Measurements from ENCODE around the gene RAMP1. TPM values are rescaled to one million over a fixed set of nuclear protein-coding genes. Genes with fewer than 3 reads are reported as not detected.

The RAMP1 gene
- total and polyA plus RNA-seq, 2 of the 4 experiments (the other 2 are of a cell fraction) = 15.8 to 77.1 TPM

DNA sequence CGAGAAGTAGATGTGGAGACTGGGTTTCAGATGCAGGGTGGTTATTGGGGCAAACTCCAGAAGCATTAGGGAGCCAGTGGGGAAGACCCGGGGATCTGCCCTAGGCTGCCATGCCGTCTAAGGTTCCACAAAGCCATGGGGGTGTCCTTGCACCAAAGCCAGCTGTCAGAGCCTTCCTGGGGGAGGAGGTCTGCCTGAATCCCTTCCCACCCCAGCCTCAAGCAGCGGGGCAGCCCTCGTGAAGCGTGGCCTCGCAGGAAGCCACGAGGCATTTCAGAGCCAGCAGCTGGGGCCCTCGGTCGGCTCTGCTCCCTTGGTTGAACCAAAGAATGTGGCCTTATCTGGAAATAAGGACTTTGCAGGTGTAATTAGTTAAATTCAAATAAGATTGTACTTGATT is 56.2 kb downstream of the RAMP1 start:
- Histone ChIP-seq H3K4me1 (ENCODE audit: control insufficient read depth, insufficient read depth, low read length) (no peaks in the 10 kb centered on the region), H3K4me3 (ENCODE audit: insufficient read depth, low read depth, low read length) (no peak overlapping the region), H2BK120ac (ENCODE audit: low read depth, low read length) (no peak overlapping the region), H3K56ac (ENCODE audit: extremely low read depth, insufficient read depth, low read length) (no peak overlapping the region), H4K8ac (ENCODE audit: low read depth in 2 of 2, low read length in 2 of 2) (no peak overlapping the region), H3K9me3 (ENCODE audit: control insufficient read depth, insufficient read depth, low read length) (no peaks in the 10 kb centered on the region), H2AK5ac (ENCODE audit: low read depth, low read length) (no peak overlapping the region), H3K18ac (ENCODE audit: low read depth, low read length) (no peak overlapping the region), H3K27me3 (ENCODE audit: control insufficient read depth, insufficient read depth, low read length) (no peaks in the 10 kb centered on the region), H2BK5ac (ENCODE audit: low read depth, low read length, poor library complexity, severe bottlenecking) (no peak overlapping the region), H2AK9ac (replicated peaks; ENCODE audit: low read depth, low read length, poor library complexity) (no peak overlapping the region), H3K23ac (ENCODE audit: low read depth, low read length) (no peak overlapping the region), H4K91ac (ENCODE audit: insufficient read depth, low read depth, low read length) (no peak overlapping the region), H3K9ac (ENCODE audit: low read depth, low read length) (no peak overlapping the region), H3K4ac (ENCODE audit: low read depth, low read length) (no peak overlapping the region), H3K27ac (ENCODE audit: insufficient read depth, low read length) (no peak overlapping the region), H2AFZ (replicated peaks; ENCODE audit: low read length, poor library complexity) (no peak overlapping the region), H3K36me3 (ENCODE audit: control insufficient read depth, insufficient read depth, low read length) (no peaks in the 10 kb centered on the region), H2BK20ac (ENCODE audit: low read depth, low read length) (no peak overlapping the region), H4K20me1 (ENCODE audit: insufficient read depth, low read length) (no peaks in the 10 kb centered on the region), H3K4me2 (ENCODE audit: low read depth, low read length) (no peak overlapping the region), H2BK15ac (ENCODE audit: low read depth, low read length) (no peak overlapping the region), H3K79me1 (ENCODE audit: low read depth in 1 of 2, low read length in 2 of 2) (no peaks in the 10 kb centered on the region), H3K14ac (replicated peaks; ENCODE audit: low read depth, low read length) (no peak overlapping the region), H4K5ac (ENCODE audit: low read depth, low read length) (no peak overlapping the region), H3K9me1 (ENCODE audit: insufficient read depth, low read length) (no peaks in the 10 kb centered on the region)
- BruUV-seq (replicated peaks) = no TSS peak
- intact Hi-C loops (cut with micrococcal nuclease) = no loop called here
- ChIA-PET POLR2A (ENCODE audit: unreplicated experiment) (no interaction called here), CTCF (no interaction called here)
- in situ Hi-C loops (cut with MboI; ENCODE audit: low sequenced_read_pairs) = no loop called here
- WGBS, 2 experiments (ENCODE audit: extremely low coverage in 2 of 2, insufficient read length in 1 of 2) = 80% methylated on average over 2 of the region's 10 CpGs; no CpG with 5 or more reads in 1 of the 2 experiments
- TF ChIP-seq RFX5 (IDR thresholded peaks at IDR 0.05; ENCODE audit: low read depth, low read length) (no peak), CHD1 (IDR thresholded peaks at IDR 0.05; ENCODE audit: low read depth, low read length) (no peak), RAD21 (IDR thresholded peaks at IDR 0.05; ENCODE audit: low read length) (no peak), SMC3 (IDR thresholded peaks at IDR 0.05; ENCODE audit: low read depth, low read length) (no peak), BHLHE40 (IDR thresholded peaks at IDR 0.05; ENCODE audit: low read depth, low read length) (no peak), RCOR1 (IDR thresholded peaks at IDR 0.05; ENCODE audit: insufficient replicate concordance, low read length) (no peak), ELK1 (IDR thresholded peaks at IDR 0.05; ENCODE audit: borderline replicate concordance, low read depth, low read length) (no peak), MAZ (IDR thresholded peaks at IDR 0.05; ENCODE audit: borderline replicate concordance, low read depth, low read length) (no peak), FOS (IDR thresholded peaks at IDR 0.05; ENCODE audit: low read depth, low read length) (no peak), NFE2L2 (IDR thresholded peaks at IDR 0.05; ENCODE audit: low read depth, low read length) (no peak), MAFK (IDR thresholded peaks at IDR 0.05; ENCODE audit: low read depth, low read length) (no peak), CEBPB (IDR thresholded peaks at IDR 0.05; ENCODE audit: low read depth, low read length) (no peak), MXI1 (IDR thresholded peaks at IDR 0.05; ENCODE audit: borderline replicate concordance, low read depth, low read length) (no peak), POLR2A (IDR thresholded peaks at IDR 0.05; ENCODE audit: low read depth, low read length) (no peak)
- TF ChIP-seq, protein P1, sequence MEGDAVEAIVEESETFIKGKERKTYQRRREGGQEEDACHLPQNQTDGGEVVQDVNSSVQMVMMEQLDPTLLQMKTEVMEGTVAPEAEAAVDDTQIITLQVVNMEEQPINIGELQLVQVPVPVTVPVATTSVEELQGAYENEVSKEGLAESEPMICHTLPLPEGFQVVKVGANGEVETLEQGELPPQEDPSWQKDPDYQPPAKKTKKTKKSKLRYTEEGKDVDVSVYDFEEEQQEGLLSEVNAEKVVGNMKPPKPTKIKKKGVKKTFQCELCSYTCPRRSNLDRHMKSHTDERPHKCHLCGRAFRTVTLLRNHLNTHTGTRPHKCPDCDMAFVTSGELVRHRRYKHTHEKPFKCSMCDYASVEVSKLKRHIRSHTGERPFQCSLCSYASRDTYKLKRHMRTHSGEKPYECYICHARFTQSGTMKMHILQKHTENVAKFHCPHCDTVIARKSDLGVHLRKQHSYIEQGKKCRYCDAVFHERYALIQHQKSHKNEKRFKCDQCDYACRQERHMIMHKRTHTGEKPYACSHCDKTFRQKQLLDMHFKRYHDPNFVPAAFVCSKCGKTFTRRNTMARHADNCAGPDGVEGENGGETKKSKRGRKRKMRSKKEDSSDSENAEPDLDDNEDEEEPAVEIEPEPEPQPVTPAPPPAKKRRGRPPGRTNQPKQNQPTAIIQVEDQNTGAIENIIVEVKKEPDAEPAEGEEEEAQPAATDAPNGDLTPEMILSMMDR (conservative IDR thresholded peaks at IDR 0.05; ENCODE audit: low read depth, low read length) = no peak
- TF ChIP-seq, protein P2, sequence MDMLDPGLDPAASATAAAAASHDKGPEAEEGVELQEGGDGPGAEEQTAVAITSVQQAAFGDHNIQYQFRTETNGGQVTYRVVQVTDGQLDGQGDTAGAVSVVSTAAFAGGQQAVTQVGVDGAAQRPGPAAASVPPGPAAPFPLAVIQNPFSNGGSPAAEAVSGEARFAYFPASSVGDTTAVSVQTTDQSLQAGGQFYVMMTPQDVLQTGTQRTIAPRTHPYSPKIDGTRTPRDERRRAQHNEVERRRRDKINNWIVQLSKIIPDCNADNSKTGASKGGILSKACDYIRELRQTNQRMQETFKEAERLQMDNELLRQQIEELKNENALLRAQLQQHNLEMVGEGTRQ (IDR thresholded peaks at IDR 0.05; ENCODE audit: low read depth, low read length) = no peak
- no peak for DNase-seq
- dilution Hi-C loops (cut with HindIII; ENCODE audit: low sequenced_read_pairs, unreplicated experiment) = no loop called here
- no peak for ATAC-seq (ENCODE audit: low read depth)
